ENCODE results near the gene STIP1. TPM values are rescaled to one million over a fixed set of nuclear protein-coding genes. Genes with fewer than 3 reads are reported as not detected.

STIP1 gene
- total and polyA plus RNA-seq, 9 of the 15 experiments (the other 6 are each of a cell fraction or from before 2014, with no cell fraction given) = 58.1 to 465 (median 346) TPM

DNA sequence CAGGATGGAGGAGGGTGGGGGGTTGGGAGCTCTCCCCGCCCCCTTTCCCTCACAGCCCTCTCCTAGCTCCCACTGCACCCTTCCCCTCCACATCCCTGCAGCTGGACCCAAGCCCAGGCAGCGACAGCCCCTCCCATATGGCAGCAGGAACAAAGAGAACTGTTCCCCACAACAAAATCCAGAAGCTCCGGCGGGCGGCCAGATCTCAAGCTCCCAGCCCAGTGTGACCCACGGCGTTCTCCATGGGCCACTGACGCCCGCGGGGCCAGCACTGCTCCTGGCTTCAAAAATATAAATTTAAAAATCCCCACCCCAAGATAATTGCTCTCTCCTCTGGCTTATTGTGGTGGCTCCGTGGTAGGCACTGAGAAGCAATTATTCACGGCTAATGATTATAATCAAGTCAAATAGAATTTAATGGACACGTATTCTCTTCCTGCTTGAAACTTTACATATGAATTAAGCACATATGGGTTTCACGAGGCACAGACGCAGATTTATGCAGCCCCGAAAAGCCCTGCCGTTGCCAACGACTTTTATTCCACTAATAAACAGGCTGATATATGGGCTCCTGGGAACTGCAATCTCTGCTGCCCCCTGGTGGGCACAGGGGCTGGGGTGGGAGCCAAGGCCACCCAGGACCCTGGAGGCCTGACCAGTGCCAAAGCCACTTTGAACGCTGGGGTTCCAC is 37.6 kb upstream of the STIP1 start:
- in situ Hi-C loops (cut with MboI) (loop anchor here (5.0 to 10.0 kb wide), 2 partner anchors 311 to 384 kb away; partner anchors contain the start of genes MARK2 and ZFTA), intact Hi-C loops (cut with micrococcal nuclease) (loop anchor here (2.0 to 10.0 kb wide), 5 partner anchors 56 to 404 kb away; no protein-coding TSS in a partner anchor)
- peaks cover 24% of the 10 kb centered on the region for H4K20me1 ChIP-seq (replicated peaks; ENCODE audit: control insufficient read depth, insufficient read depth, low read length)
- no peaks in the 10 kb centered on the region for H3K9me3 ChIP-seq (replicated peaks; ENCODE audit: control insufficient read depth, insufficient read depth, low read depth, low read length)
- H3K9me1 ChIP-seq (ENCODE audit: control insufficient read depth, insufficient read depth, low read length) = no peaks in the 10 kb centered on the region
- CTCF ChIA-PET (ENCODE audit: low intra/inter-chr PET ratio) = interaction anchor here (0.5 to 1.7 kb wide), 3 partner anchors 108 to 309 kb away, joined by 3 to 4 read pairs (median 3); partner anchors contain the start of genes MARK2 and RCOR2
- H3K4me3 ChIP-seq = no peak overlapping the region
- no peaks in the 10 kb centered on the region for H3K27me3 ChIP-seq (ENCODE audit: control insufficient read depth in 2 of 2, insufficient read depth in 2 of 2, low read length in 2 of 2)
- no TSS peak for BruUV-seq (replicated peaks)
- H2AFZ ChIP-seq (ENCODE audit: low read depth, low read length) = no peak overlapping the region
- ATAC-seq (peak; percentile 81), DNase-seq (ENCODE audit: extremely low read depth in 1 of 4, low spot score in 3 of 4) (peak; percentile 78 to 83 (median 82)), FAIRE-seq (peak; percentile 90)
- 54% methylated on average over 16 of the region's 19 CpGs for WGBS (ENCODE audit: insufficient coverage, low coverage, missing lambda C conversion rate)
- POLR2A ChIA-PET = interaction anchor here (0.6 kb wide), 1 partner anchor 101 kb away, joined by 5 read pairs; no protein-coding TSS in a partner anchor
- peak overlapping the region in 1 of 2 experiments; percentile 12; a peak in 1 of 4 replicates for H3K9ac ChIP-seq (ENCODE audit: insufficient read depth in 1 of 2, low read depth in 2 of 2, low read length in 2 of 2)
- H3K27ac ChIP-seq (ENCODE audit: extremely low read depth, low read depth, low read length) = no peak overlapping the region
- H3K4me2 ChIP-seq (ENCODE audit: insufficient read depth, low read length) = no peak overlapping the region
- H3K36me3 ChIP-seq (ENCODE audit: control insufficient read depth, insufficient read depth, low read length) = peaks cover 17% of the 10 kb centered on the region; the same call in 2 of the 3 replicates
- H3K4me1 ChIP-seq (replicated peaks in 1 of 2; ENCODE audit: control insufficient read depth in 2 of 2, insufficient read depth in 2 of 2, low read length in 2 of 2) = peaks cover 0 to 60% of the 10 kb centered on the region in 2 experiments
- peaks cover 9% of the 10 kb centered on the region; the same call in 2 of the 3 replicates for H3K79me2 ChIP-seq (ENCODE audit: control insufficient read depth, insufficient read depth, low read length)
- 0 out of 2 replicates have a peak, but pooled peaks have one; percentile 10 for TF ChIP-seq NFIC (IDR thresholded peaks at IDR 0.05)
- TF ChIP-seq, protein P1, sequence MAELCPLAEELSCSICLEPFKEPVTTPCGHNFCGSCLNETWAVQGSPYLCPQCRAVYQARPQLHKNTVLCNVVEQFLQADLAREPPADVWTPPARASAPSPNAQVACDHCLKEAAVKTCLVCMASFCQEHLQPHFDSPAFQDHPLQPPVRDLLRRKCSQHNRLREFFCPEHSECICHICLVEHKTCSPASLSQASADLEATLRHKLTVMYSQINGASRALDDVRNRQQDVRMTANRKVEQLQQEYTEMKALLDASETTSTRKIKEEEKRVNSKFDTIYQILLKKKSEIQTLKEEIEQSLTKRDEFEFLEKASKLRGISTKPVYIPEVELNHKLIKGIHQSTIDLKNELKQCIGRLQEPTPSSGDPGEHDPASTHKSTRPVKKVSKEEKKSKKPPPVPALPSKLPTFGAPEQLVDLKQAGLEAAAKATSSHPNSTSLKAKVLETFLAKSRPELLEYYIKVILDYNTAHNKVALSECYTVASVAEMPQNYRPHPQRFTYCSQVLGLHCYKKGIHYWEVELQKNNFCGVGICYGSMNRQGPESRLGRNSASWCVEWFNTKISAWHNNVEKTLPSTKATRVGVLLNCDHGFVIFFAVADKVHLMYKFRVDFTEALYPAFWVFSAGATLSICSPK (IDR thresholded peaks at IDR 0.05; ENCODE audit: borderline replicate concordance) = no peak
- TF ChIP-seq ZNF3 (CRISPR knock-in tag; IDR thresholded peaks at IDR 0.05) = no peak
- no peak for TF ChIP-seq EGR1 (conservative IDR thresholded peaks at IDR 0.05)
- no peak for TF ChIP-seq EHMT2 (IDR thresholded peaks at IDR 0.05)
- TF ChIP-seq EZH2 (IDR thresholded peaks at IDR 0.05; ENCODE audit: borderline replicate concordance, low read depth, low read length) = no peak
- TF ChIP-seq MYC (IDR thresholded peaks at IDR 0.05; ENCODE audit: low read depth, low read length) = no peak
- no peak for TF ChIP-seq MYC (CRISPR knock-in tag; IDR thresholded peaks at IDR 0.05; ENCODE audit: borderline replicate concordance, low read depth)
- no peak for TF ChIP-seq HNRNPUL1 (IDR thresholded peaks at IDR 0.05; ENCODE audit: low read length)
- TF ChIP-seq, protein P2, sequence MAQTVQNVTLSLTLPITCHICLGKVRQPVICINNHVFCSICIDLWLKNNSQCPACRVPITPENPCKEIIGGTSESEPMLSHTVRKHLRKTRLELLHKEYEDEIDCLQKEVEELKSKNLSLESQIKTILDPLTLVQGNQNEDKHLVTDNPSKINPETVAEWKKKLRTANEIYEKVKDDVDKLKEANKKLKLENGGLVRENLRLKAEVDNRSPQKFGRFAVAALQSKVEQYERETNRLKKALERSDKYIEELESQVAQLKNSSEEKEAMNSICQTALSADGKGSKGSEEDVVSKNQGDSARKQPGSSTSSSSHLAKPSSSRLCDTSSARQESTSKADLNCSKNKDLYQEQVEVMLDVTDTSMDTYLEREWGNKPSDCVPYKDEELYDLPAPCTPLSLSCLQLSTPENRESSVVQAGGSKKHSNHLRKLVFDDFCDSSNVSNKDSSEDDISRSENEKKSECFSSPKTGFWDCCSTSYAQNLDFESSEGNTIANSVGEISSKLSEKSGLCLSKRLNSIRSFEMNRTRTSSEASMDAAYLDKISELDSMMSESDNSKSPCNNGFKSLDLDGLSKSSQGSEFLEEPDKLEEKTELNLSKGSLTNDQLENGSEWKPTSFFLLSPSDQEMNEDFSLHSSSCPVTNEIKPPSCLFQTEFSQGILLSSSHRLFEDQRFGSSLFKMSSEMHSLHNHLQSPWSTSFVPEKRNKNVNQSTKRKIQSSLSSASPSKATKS (CRISPR knock-in tag; IDR thresholded peaks at IDR 0.05) = no peak
- no peak for TF ChIP-seq MAFF (IDR thresholded peaks at IDR 0.05; ENCODE audit: low read length)
- no peak for TF ChIP-seq MCM5 (IDR thresholded peaks at IDR 0.05; ENCODE audit: low read depth)
- TF ChIP-seq TBP (optimal IDR thresholded peaks at IDR 0.05; ENCODE audit: low read depth, low read length) = no peak
- TF ChIP-seq ZNF589 (CRISPR knock-in tag; IDR thresholded peaks at IDR 0.05; ENCODE audit: low read depth) = no peak
- TF ChIP-seq ZKSCAN8 (CRISPR knock-in tag; IDR thresholded peaks at IDR 0.05) = no peak
- TF ChIP-seq E2F1 (CRISPR knock-in tag; IDR thresholded peaks at IDR 0.05) = no peak
- TF ChIP-seq ZNF347 (CRISPR knock-in tag; IDR thresholded peaks at IDR 0.05; ENCODE audit: low read depth) = no peak
- peak; percentile 88 for TF ChIP-seq ZBTB7A (IDR thresholded peaks at IDR 0.05; ENCODE audit: borderline replicate concordance, control insufficient read depth, low read depth, low read length)
